HCT116 (cell line): ENCODE measurements around the gene HOXA13. TPM values are rescaled to one million over a fixed set of nuclear protein-coding genes. Genes with fewer than 3 reads are reported as not detected.

Experiments used
- ATAC-seq: fragments of 200-7000 bp; cut with Tn5 transposase; 2 replicates; pipeline ENCODE4 v1.9.1; 2020; ENCODE audit warnings: mild to moderate bottlenecking, moderate library complexity
- BruUV-seq: library from RNA; stranded (reverse); fragments of 400-500 nt; replicated peaks from 2 replicates; lab custom pipeline; 2021; lab: Mats Ljungman, UMichigan
- CTCF ChIA-PET: fragments of 300-600 bp; sonication (Branson Sonifier 250); formaldehyde crosslinking; loops from one replicate; lab custom pipeline; 2021; ENCODE audit warnings: antibody characterized with exemption; lab: Charles Lee
- POLR2A ChIA-PET: fragments of 300-600, 350-600 bp; sonication (Branson Sonifier 250); formaldehyde crosslinking; loops from one replicate; lab custom pipeline; 2021; ENCODE audit warnings: antibody characterized with exemption; lab: Charles Lee
- RAD21 ChIA-PET, 2 experiments: fragments of 300-600 bp; sonication (Branson Sonifier 250); formaldehyde crosslinking; loops; one replicate each; lab custom pipeline; 2023; ENCODE audit warnings: low total read pairs in 2 of 2; ENCODE audit not compliant: uncharacterized antibody in 2 of 2, unreplicated experiment in 2 of 2, low non-redundant PET in 1 of 2; lab: Charles Lee
- DNase-seq: peaks from one replicate; pipeline ENCODE4 v3.0.0-alpha.2; 2010; ENCODE audit warnings: low read depth, low spot score
- H2AFZ ChIP-seq: fragments of 200-600 bp; shearing (Covaris generic), sonication (generic); 2 replicates; pipeline ENCODE4 v1.6.1; 2017; ENCODE audit warnings: low read depth, mixed run types, mixed read lengths, antibody characterized with exemption, low read length; ENCODE audit not compliant: poor library complexity, severe bottlenecking
- H3K27ac ChIP-seq: 2 replicates; pipeline ENCODE4 v1.5.1; 2012; ENCODE audit warnings: low read depth, low read length
- H3K27me3 ChIP-seq: fragments of 200-600 bp; sonication (generic); 2 replicates; pipeline ENCODE4 v1.6.1; 2016; ENCODE audit warnings: mixed run types, low read length, mixed read lengths; ENCODE audit not compliant: insufficient read depth
- H3K36me3 ChIP-seq, 2 experiments: fragments of 200-500 bp in 1 of 2; fragments of 200-600 bp in 1 of 2; sonication (Bioruptor generic) in 1 of 2; sonication (generic) in 1 of 2; 2 replicates each; pipeline versions ENCODE4 v1.5.1 to v1.6.1; 2014 to 2016; ENCODE audit warnings: low read length in 2 of 2, inconsistent platforms in 1 of 2, mixed read lengths in 1 of 2, mixed run types in 1 of 2; ENCODE audit not compliant: insufficient read depth in 2 of 2, control insufficient read depth in 1 of 2
- H3K4me1 ChIP-seq, 2 experiments: fragments of 200-600 bp in 1 of 2; sonication (generic) in 1 of 2; 2 replicates each; pipeline versions ENCODE4 v1.5.1 to v1.6.1; 2012 to 2017; ENCODE audit warnings: low read length in 2 of 2, inconsistent platforms in 1 of 2, mild to moderate bottlenecking in 1 of 2, mixed read lengths in 1 of 2, mixed run types in 1 of 2, moderate library complexity in 1 of 2; ENCODE audit not compliant: insufficient read depth in 2 of 2, control insufficient read depth in 1 of 2
- H3K4me2 ChIP-seq: fragments of 200-600 bp; sonication (generic); 2 replicates; pipeline ENCODE4 v1.6.1; 2017; ENCODE audit warnings: mixed run types, low read length, mixed read lengths
- H3K4me3 ChIP-seq, 2 experiments: fragments of 200-600 bp in 1 of 2; sonication (generic) in 1 of 2; replicated peaks in 1 of 2; 2 replicates each; pipeline ENCODE4 v1.5.1; 2011 to 2016; ENCODE audit warnings: low read length in 2 of 2, control low read depth in 1 of 2, low read depth in 1 of 2, mild to moderate bottlenecking in 1 of 2, mixed read lengths in 1 of 2, mixed run types in 1 of 2
- H3K79me2 ChIP-seq: fragments of 200-600 bp; sonication (generic); 2 replicates; pipeline ENCODE4 v1.6.1; 2017; ENCODE audit warnings: mild to moderate bottlenecking, mixed run types, low read length, moderate library complexity, mixed read lengths; ENCODE audit not compliant: insufficient read depth
- H3K9ac ChIP-seq: fragments of 200-600 bp; sonication (generic); 2 replicates; pipeline ENCODE4 v1.6.1; 2016; ENCODE audit warnings: low read length, mixed read lengths
- H3K9me2 ChIP-seq: fragments of 200-600 bp; sonication (generic), shearing (Covaris generic); 2 replicates; pipeline ENCODE4 v1.6.1; 2017; ENCODE audit warnings: mixed run types, mild to moderate bottlenecking, moderate library complexity; ENCODE audit not compliant: insufficient read depth
- H3K9me3 ChIP-seq, 2 experiments: fragments of 200-500 bp in 1 of 2; fragments of 200-600 bp in 1 of 2; sonication (Bioruptor generic) in 1 of 2; sonication (generic) in 1 of 2; 2 replicates each; pipeline ENCODE4 v1.6.1; 2014 to 2017; ENCODE audit warnings: low read length in 2 of 2, mixed read lengths in 2 of 2, inconsistent platforms in 1 of 2, low read depth in 1 of 2, mild to moderate bottlenecking in 1 of 2, mixed run types in 1 of 2, moderate library complexity in 1 of 2; ENCODE audit not compliant: control insufficient read depth in 1 of 2, insufficient read depth in 1 of 2
- H4K20me1 ChIP-seq: fragments of 200-600 bp; sonication (generic), shearing (Covaris generic); 2 replicates; pipeline ENCODE4 v1.6.1; 2017; ENCODE audit warnings: mixed run types, mild to moderate bottlenecking, moderate library complexity; ENCODE audit not compliant: insufficient read depth
- CBX3 ChIP-seq: IDR thresholded peaks from 2 replicates; pipeline ENCODE4 v1.6.1; 2012; ENCODE audit warnings: low read depth
- CEBPB ChIP-seq: IDR thresholded peaks from 2 replicates; pipeline ENCODE4 v1.6.1; 2012; ENCODE audit warnings: low read depth
- FOSL1 ChIP-seq: IDR thresholded peaks from 2 replicates; pipeline ENCODE4 v1.6.1; 2012; ENCODE audit warnings: low read depth
- POLR2A ChIP-seq: IDR thresholded peaks from 2 replicates; pipeline ENCODE4 v1.7.0; 2011; ENCODE audit warnings: borderline replicate concordance; ENCODE audit not compliant: insufficient read depth, insufficient read length; ENCODE audit errors: extremely low read depth
- SRF ChIP-seq: IDR thresholded peaks from 2 replicates; pipeline ENCODE4 v1.6.1; 2012; ENCODE audit warnings: low read depth
- TCF7L2 ChIP-seq: IDR thresholded peaks from 2 replicates; pipeline ENCODE4 v1.7.0; 2011; ENCODE audit warnings: borderline replicate concordance, inconsistent platforms; ENCODE audit not compliant: insufficient read depth, insufficient read length; ENCODE audit errors: extremely low read depth
- ZNF274 ChIP-seq: fragments of 200-500 bp; sonication (Bioruptor generic); IDR thresholded peaks from 2 replicates; pipeline ENCODE4 v1.6.1; 2014; ENCODE audit warnings: mild to moderate bottlenecking, low read depth, low read length, inconsistent platforms
- intact Hi-C: fragments of 100-400 bp; cut with micrococcal nuclease; formaldehyde crosslinking; loops from 2 replicates; pipeline ENCODE4 v1.10.0; 2022
- total RNA-seq: library from RNA; stranded (reverse); gene quantifications from one replicate; pipeline ENCODE4 v1.2.1, GENCODE V29; 2021; ENCODE audit not compliant: unreplicated experiment
- TF ChIP-seq, protein P1 (sequence below): IDR thresholded peaks from 2 replicates; pipeline ENCODE4 v1.6.1; 2012
- TF ChIP-seq, protein P2 (sequence below): IDR thresholded peaks from 2 replicates; pipeline ENCODE4 v1.6.1; 2011; ENCODE audit warnings: mild to moderate bottlenecking, low read length, moderate library complexity; ENCODE audit not compliant: insufficient replicate concordance; ENCODE audit errors: extremely low read depth

The HOXA13 gene
- total RNA-seq, 1 experiment from 2014 or later, result 3.6 TPM

DNA sequence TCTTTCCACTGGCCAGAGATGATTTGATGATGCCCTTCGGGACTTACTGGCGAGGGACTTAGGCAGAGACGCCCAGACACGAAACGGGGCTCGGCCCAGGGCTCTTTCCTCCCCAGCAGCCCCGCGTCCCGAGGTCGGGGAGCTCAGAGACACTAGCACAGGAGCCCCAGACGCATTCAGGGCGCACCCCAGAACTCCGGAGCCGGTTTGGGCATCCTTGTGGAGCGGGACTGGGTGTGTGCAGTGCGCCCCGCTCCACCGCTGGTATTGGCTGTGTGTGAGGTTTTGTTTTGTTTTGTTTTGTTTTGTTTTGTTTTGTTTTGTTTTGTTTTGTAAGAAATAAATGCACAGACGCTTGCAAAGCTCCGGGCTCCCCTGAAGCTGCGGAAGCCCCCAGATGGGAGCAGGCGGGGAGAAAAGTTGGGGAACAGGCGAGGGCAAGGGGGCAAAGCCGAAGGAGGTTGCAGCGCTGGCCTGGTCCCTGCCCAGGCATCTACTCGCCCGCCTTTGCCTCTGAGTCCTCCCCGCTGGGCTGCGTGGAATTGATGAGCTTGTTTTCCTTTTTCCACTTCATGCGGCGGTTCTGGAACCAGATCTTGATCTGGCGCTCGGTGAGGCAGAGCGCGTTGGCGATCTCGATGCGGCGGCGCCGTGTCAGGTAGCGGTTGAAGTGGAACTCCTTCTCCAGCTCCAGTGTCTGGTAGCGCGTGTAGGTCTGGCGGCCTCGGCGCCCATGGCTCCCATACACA lies 54.6 kb downstream of the HOXA13 start:
- ATAC-seq, result no peak
- Histone ChIP-seq H3K4me2 (no peak overlapping the region), H3K36me3 (peaks cover 8 to 12% of the 10 kb centered on the region in 2 experiments; a peak in 3 of 4 replicates), H3K4me1 (peaks cover 15 to 31% of the 10 kb centered on the region in 2 experiments), H3K9ac (no peak overlapping the region), H3K9me2 (no peaks in the 10 kb centered on the region), H2AFZ (no peak overlapping the region), H3K27ac (no peak overlapping the region), H3K4me3 (no peak overlapping the region), H3K27me3 (no peaks in the 10 kb centered on the region), H3K9me3 (no peaks in the 10 kb centered on the region), H3K79me2 (peaks cover 32% of the 10 kb centered on the region), H4K20me1 (no peaks in the 10 kb centered on the region)
- CTCF ChIA-PET, result no interaction called here
- intact Hi-C loops, result no loop called here
- RAD21 ChIA-PET, result no interaction called here
- BruUV-seq, result no TSS peak
- TF ChIP-seq CEBPB, result no peak
- TF ChIP-seq, protein P1, sequence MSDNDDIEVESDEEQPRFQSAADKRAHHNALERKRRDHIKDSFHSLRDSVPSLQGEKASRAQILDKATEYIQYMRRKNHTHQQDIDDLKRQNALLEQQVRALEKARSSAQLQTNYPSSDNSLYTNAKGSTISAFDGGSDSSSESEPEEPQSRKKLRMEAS, result no peak
- POLR2A ChIA-PET, result no interaction called here
- no peak for DNase-seq

DNA sequence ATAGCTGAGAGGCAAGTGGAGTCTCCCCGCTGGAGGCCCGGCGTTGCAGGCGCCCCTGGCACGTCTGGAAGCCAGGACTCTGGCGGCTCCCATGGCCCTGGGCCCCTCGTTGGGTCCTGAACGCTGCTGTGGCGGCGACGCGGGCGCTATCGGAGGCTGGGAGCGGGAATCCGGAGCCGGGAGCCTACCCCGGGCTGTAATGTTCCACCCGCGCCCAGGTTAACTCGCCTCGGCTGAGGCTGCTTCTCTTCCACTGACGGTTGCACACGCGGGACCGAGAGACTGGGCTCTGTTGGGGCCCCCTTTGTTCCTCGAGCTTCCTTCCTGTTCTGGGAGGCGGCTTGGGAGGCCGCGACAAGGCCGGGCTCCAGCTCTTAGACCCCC lies 55.1 kb downstream of the HOXA13 start:
- DNase-seq (no peak), ATAC-seq (no peak)
- ChIA-PET POLR2A (no interaction called here), RAD21 (no interaction called here), CTCF (no interaction called here)
- Histone ChIP-seq H3K4me2 (no peak overlapping the region), H3K36me3 (peaks cover 8 to 12% of the 10 kb centered on the region in 2 experiments; a peak in 3 of 4 replicates), H3K79me2 (peaks cover 26% of the 10 kb centered on the region), H3K4me1 (peaks cover 12 to 25% of the 10 kb centered on the region in 2 experiments), H3K4me3 (no peak overlapping the region), H3K9me3 (no peaks in the 10 kb centered on the region), H3K27me3 (no peaks in the 10 kb centered on the region), H2AFZ (no peak overlapping the region), H3K9me2 (no peaks in the 10 kb centered on the region), H4K20me1 (no peaks in the 10 kb centered on the region), H3K27ac (no peak overlapping the region), H3K9ac (no peak overlapping the region)
- no TSS peak for BruUV-seq
- TF ChIP-seq FOSL1, result no peak
- TF ChIP-seq TCF7L2, result no peak
- no peak for TF ChIP-seq ZNF274
- TF ChIP-seq SRF, result no peak
- TF ChIP-seq POLR2A, result no peak
- TF ChIP-seq, protein P2, sequence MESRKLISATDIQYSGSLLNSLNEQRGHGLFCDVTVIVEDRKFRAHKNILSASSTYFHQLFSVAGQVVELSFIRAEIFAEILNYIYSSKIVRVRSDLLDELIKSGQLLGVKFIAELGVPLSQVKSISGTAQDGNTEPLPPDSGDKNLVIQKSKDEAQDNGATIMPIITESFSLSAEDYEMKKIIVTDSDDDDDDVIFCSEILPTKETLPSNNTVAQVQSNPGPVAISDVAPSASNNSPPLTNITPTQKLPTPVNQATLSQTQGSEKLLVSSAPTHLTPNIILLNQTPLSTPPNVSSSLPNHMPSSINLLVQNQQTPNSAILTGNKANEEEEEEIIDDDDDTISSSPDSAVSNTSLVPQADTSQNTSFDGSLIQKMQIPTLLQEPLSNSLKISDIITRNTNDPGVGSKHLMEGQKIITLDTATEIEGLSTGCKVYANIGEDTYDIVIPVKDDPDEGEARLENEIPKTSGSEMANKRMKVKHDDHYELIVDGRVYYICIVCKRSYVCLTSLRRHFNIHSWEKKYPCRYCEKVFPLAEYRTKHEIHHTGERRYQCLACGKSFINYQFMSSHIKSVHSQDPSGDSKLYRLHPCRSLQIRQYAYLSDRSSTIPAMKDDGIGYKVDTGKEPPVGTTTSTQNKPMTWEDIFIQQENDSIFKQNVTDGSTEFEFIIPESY, result no peak
- TF ChIP-seq CBX3, result no peak
- intact Hi-C loops, result no loop called here
